ENCODE data around the gene RPP14.

DNA sequence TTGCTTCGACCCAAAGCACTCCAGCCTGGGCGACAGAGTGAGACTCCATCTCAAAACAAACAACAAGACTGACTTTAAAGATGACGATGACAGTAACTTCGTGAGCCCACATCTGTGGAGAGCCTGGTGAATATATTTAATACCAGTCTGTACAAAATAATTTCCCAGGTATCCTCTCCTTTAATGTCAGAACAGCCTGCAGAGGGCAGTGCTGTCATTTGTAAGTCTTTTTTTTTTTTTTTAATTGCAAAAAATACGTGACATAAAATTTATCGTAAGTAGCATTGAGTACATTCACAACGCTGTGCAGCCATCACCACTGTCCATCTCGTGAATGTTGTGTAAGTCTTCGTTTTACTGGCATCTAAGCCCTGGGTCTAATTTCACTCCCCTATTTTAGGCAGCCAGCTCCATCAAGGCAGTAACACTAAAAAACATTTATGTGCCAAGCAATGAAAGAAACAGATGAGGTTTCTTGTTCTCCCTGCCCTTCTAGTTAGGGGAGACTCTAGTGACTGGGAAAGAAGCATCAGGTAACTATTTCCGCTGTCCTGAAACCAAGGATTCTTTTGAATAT is 1.7 kb downstream of the RPP14 start:
- TF ChIP-seq EZH2 (optimal IDR thresholded peaks at IDR 0.05; ENCODE audit: low read depth, low read length), result no peak
- TF ChIP-seq, protein P1, sequence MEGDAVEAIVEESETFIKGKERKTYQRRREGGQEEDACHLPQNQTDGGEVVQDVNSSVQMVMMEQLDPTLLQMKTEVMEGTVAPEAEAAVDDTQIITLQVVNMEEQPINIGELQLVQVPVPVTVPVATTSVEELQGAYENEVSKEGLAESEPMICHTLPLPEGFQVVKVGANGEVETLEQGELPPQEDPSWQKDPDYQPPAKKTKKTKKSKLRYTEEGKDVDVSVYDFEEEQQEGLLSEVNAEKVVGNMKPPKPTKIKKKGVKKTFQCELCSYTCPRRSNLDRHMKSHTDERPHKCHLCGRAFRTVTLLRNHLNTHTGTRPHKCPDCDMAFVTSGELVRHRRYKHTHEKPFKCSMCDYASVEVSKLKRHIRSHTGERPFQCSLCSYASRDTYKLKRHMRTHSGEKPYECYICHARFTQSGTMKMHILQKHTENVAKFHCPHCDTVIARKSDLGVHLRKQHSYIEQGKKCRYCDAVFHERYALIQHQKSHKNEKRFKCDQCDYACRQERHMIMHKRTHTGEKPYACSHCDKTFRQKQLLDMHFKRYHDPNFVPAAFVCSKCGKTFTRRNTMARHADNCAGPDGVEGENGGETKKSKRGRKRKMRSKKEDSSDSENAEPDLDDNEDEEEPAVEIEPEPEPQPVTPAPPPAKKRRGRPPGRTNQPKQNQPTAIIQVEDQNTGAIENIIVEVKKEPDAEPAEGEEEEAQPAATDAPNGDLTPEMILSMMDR (IDR thresholded peaks at IDR 0.05; ENCODE audit: low read length), result peak; percentile 64
- TF ChIP-seq EZH2phosphoT487 (IDR thresholded peaks at IDR 0.05; ENCODE audit: low read length), result no peak
